IMR-90 (cell line): Measurements from ENCODE around the gene API5. TPM values are rescaled to one million over a fixed set of nuclear protein-coding genes. Genes with fewer than 3 reads are reported as not detected.

Experiments
- ATAC-seq: fragments of 200-7000 bp; cut with Tn5 transposase; 2 replicates; pipeline ENCODE4 v1.9.1; 2020; ENCODE audit warnings: low read depth, mild to moderate bottlenecking, moderate library complexity
- BruUV-seq: library from RNA; stranded (reverse); fragments of 400-500 nt; replicated peaks from 2 replicates; lab custom pipeline; 2021; lab: Mats Ljungman, UMichigan
- CTCF ChIA-PET: fragments of 300-600 bp; formaldehyde crosslinking; extraction: SDS; loops from one replicate; lab custom pipeline; 2021; ENCODE audit warnings: antibody characterized with exemption; lab: Yijun Ruan, JAX
- POLR2A ChIA-PET: fragments of 300-600 bp; sonication (Branson Sonifier 250); formaldehyde crosslinking; loops from one replicate; lab custom pipeline; 2022; ENCODE audit warnings: antibody characterized with exemption; ENCODE audit not compliant: unreplicated experiment; lab: Charles Lee
- DNase-seq: peaks from one replicate; pipeline ENCODE4 v3.0.0; 2013
- H2AFZ ChIP-seq: replicated peaks from 2 replicates; pipeline ENCODE3; 2013; ENCODE audit warnings: low read length, mild to moderate bottlenecking; ENCODE audit not compliant: poor library complexity
- H2AK5ac ChIP-seq: 2 replicates; pipeline ENCODE4 v1.6.1; 2013; ENCODE audit warnings: low read depth, low read length, inconsistent platforms
- H2AK9ac ChIP-seq: replicated peaks from 2 replicates; pipeline ENCODE3; 2013; ENCODE audit warnings: mild to moderate bottlenecking, low read depth, low read length, moderate library complexity; ENCODE audit not compliant: poor library complexity
- H2BK120ac ChIP-seq: 2 replicates; pipeline ENCODE4 v1.6.1; 2013; ENCODE audit warnings: low read depth, low read length, inconsistent platforms
- H2BK15ac ChIP-seq: 3 replicates; pipeline ENCODE4 v1.6.1; 2013; ENCODE audit warnings: low read depth, low read length, inconsistent platforms
- H2BK20ac ChIP-seq: 2 replicates; pipeline ENCODE4 v1.6.1; 2013; ENCODE audit warnings: low read depth, mild to moderate bottlenecking, inconsistent platforms, low read length, moderate library complexity
- H2BK5ac ChIP-seq: 2 replicates; pipeline ENCODE4 v1.6.1; 2013; ENCODE audit warnings: mild to moderate bottlenecking, low read depth, low read length, inconsistent platforms; ENCODE audit not compliant: poor library complexity, severe bottlenecking
- H3K14ac ChIP-seq: replicated peaks from 2 replicates; pipeline ENCODE4 v1.6.1; 2013; ENCODE audit warnings: low read depth, low read length, inconsistent platforms
- H3K18ac ChIP-seq: 2 replicates; pipeline ENCODE4 v1.6.1; 2013; ENCODE audit warnings: low read depth, low read length, control low read depth
- H3K23ac ChIP-seq: 2 replicates; pipeline ENCODE4 v1.6.1; 2013; ENCODE audit warnings: low read depth, low read length, inconsistent platforms
- H3K27ac ChIP-seq: 2 replicates; pipeline ENCODE4 v1.5.1; 2013; ENCODE audit warnings: mild to moderate bottlenecking, control low read depth, low read length; ENCODE audit not compliant: insufficient read depth
- H3K27me3 ChIP-seq: 2 replicates; pipeline ENCODE4 v1.6.1; 2013; ENCODE audit warnings: low read length; ENCODE audit not compliant: control insufficient read depth, insufficient read depth
- H3K36me3 ChIP-seq: 2 replicates; pipeline ENCODE4 v1.6.1; 2013; ENCODE audit warnings: low read length, mixed read lengths; ENCODE audit not compliant: control insufficient read depth, insufficient read depth
- H3K4ac ChIP-seq: 2 replicates; pipeline ENCODE4 v1.6.1; 2013; ENCODE audit warnings: low read depth, low read length, inconsistent platforms
- H3K4me1 ChIP-seq: 2 replicates; pipeline ENCODE4 v1.6.1; 2013; ENCODE audit warnings: low read length, mixed read lengths; ENCODE audit not compliant: control insufficient read depth, insufficient read depth
- H3K4me2 ChIP-seq: 2 replicates; pipeline ENCODE4 v1.6.1; 2013; ENCODE audit warnings: low read depth, mild to moderate bottlenecking, control low read depth, low read length, moderate library complexity
- H3K4me3 ChIP-seq: 2 replicates; pipeline ENCODE4 v1.5.1; 2013; ENCODE audit warnings: low read depth, mild to moderate bottlenecking, control low read depth, low read length, moderate library complexity; ENCODE audit not compliant: insufficient read depth
- H3K56ac ChIP-seq: 2 replicates; pipeline ENCODE4 v1.6.1; 2013; ENCODE audit warnings: low read length, inconsistent platforms; ENCODE audit not compliant: insufficient read depth; ENCODE audit errors: extremely low read depth
- H3K79me1 ChIP-seq, 2 experiments: 2 replicates each; pipeline ENCODE4 v1.6.1; 2013; ENCODE audit warnings: low read length in 2 of 2, inconsistent platforms in 1 of 2, low read depth in 1 of 2
- H3K9ac ChIP-seq: 2 replicates; pipeline ENCODE4 v1.6.1; 2013; ENCODE audit warnings: low read depth, low read length, control low read depth
- H3K9me1 ChIP-seq: 2 replicates; pipeline ENCODE4 v1.6.1; 2013; ENCODE audit warnings: low read length, inconsistent platforms; ENCODE audit not compliant: insufficient read depth
- H3K9me3 ChIP-seq: 2 replicates; pipeline ENCODE4 v1.6.1; 2013; ENCODE audit warnings: low read length; ENCODE audit not compliant: control insufficient read depth, insufficient read depth
- H4K20me1 ChIP-seq: 2 replicates; pipeline ENCODE4 v1.6.1; 2013; ENCODE audit warnings: low read length, inconsistent platforms; ENCODE audit not compliant: insufficient read depth
- H4K5ac ChIP-seq: 2 replicates; pipeline ENCODE4 v1.6.1; 2013; ENCODE audit warnings: mild to moderate bottlenecking, low read depth, low read length, control low read depth
- H4K8ac ChIP-seq, 2 experiments: 2 replicates each; pipeline ENCODE4 v1.6.1; 2013; ENCODE audit warnings: low read depth in 2 of 2, low read length in 2 of 2, control low read depth in 1 of 2, inconsistent platforms in 1 of 2
- H4K91ac ChIP-seq: 2 replicates; pipeline ENCODE4 v1.6.1; 2013; ENCODE audit warnings: low read depth, low read length, inconsistent platforms; ENCODE audit not compliant: insufficient read depth
- BHLHE40 ChIP-seq: fragments of 150-350 bp; IDR thresholded peaks from 2 replicates; pipeline ENCODE4 v1.6.1; 2016; ENCODE audit warnings: mild to moderate bottlenecking, low read depth, low read length
- CEBPB ChIP-seq: IDR thresholded peaks from 2 replicates; pipeline ENCODE4 v1.6.1; 2012; ENCODE audit warnings: low read depth, low read length, improper control_type of control experiment
- CHD1 ChIP-seq: IDR thresholded peaks from 2 replicates; pipeline ENCODE4 v1.6.1; 2012; ENCODE audit warnings: low read depth, low read length, improper control_type of control experiment
- CTCF ChIP-seq: conservative IDR thresholded peaks from 2 replicates; pipeline ENCODE4 v1.5.1; 2012; ENCODE audit warnings: mild to moderate bottlenecking, low read depth, low read length, improper control_type of control experiment
- ELK1 ChIP-seq: fragments of 150-350 bp; IDR thresholded peaks from 2 replicates; pipeline ENCODE4 v1.6.1; 2016; ENCODE audit warnings: low read depth, mild to moderate bottlenecking, low read length, moderate library complexity, borderline replicate concordance
- FOS ChIP-seq: fragments of 150-350 bp; IDR thresholded peaks from 2 replicates; pipeline ENCODE4 v1.6.1; 2016; ENCODE audit warnings: low read depth, low read length
- MAFK ChIP-seq: IDR thresholded peaks from 2 replicates; pipeline ENCODE4 v1.6.1; 2012; ENCODE audit warnings: low read depth, low read length, improper control_type of control experiment
- MAZ ChIP-seq: IDR thresholded peaks from 2 replicates; pipeline ENCODE4 v1.6.1; 2012; ENCODE audit warnings: low read depth, mild to moderate bottlenecking, low read length, improper control_type of control experiment, moderate library complexity, borderline replicate concordance
- MXI1 ChIP-seq: IDR thresholded peaks from 2 replicates; pipeline ENCODE4 v1.6.1; 2012; ENCODE audit warnings: low read depth, mild to moderate bottlenecking, low read length, moderate library complexity, borderline replicate concordance
- NFE2L2 ChIP-seq: fragments of 150-350 bp; IDR thresholded peaks from 2 replicates; pipeline ENCODE4 v1.6.1; 2016; ENCODE audit warnings: low read depth, mild to moderate bottlenecking, low read length
- POLR2A ChIP-seq: IDR thresholded peaks from 2 replicates; pipeline ENCODE4 v1.6.1; 2012; ENCODE audit warnings: mild to moderate bottlenecking, low read depth, low read length
- RAD21 ChIP-seq: IDR thresholded peaks from 2 replicates; pipeline ENCODE4 v1.6.1; 2012; ENCODE audit warnings: low read length, improper control_type of control experiment
- RCOR1 ChIP-seq: IDR thresholded peaks from 2 replicates; pipeline ENCODE4 v1.6.1; 2012; ENCODE audit warnings: mild to moderate bottlenecking, low read length, improper control_type of control experiment; ENCODE audit not compliant: insufficient replicate concordance
- RFX5 ChIP-seq: IDR thresholded peaks from 2 replicates; pipeline ENCODE4 v1.8.0; 2012; ENCODE audit warnings: low read depth, mild to moderate bottlenecking, low read length, moderate library complexity
- SMC3 ChIP-seq: fragments of 150-350 bp; IDR thresholded peaks from 2 replicates; pipeline ENCODE4 v1.6.1; 2016; ENCODE audit warnings: low read depth, mild to moderate bottlenecking, antibody characterized with exemption, low read length, moderate library complexity
- USF2 ChIP-seq: fragments of 150-350 bp; IDR thresholded peaks from 2 replicates; pipeline ENCODE4 v1.6.1; 2017; ENCODE audit warnings: mild to moderate bottlenecking, antibody characterized with exemption, low read length, low read depth
- WGBS, 2 experiments: methylation state at CpG; one replicate each; pipeline versions ENCODE4 v1.1.5 to v1.1.7; 2013; ENCODE audit warnings: missing lambda C conversion rate in 2 of 2; ENCODE audit not compliant: insufficient read length in 1 of 2; ENCODE audit errors: extremely low coverage in 2 of 2; 5-methylcytosine and 5-hydroxymethylcytosine counted together
- dilution Hi-C: fragments of 300-500 bp; cut with HindIII; formaldehyde crosslinking; loops from one replicate; pipeline ENCODE4 v1.14.3; 2018; ENCODE audit warnings: low sequenced_read_pairs; ENCODE audit not compliant: unreplicated experiment
- in situ Hi-C: fragments of 300-500 bp; cut with MboI; formaldehyde crosslinking; loops from 3 replicates; pipeline ENCODE4 v1.14.3; 2019; ENCODE audit warnings: low sequenced_read_pairs, inconsistent platforms, mixed read lengths
- intact Hi-C: fragments of 100-400 bp; cut with micrococcal nuclease; formaldehyde crosslinking; loops from 2 replicates; pipeline ENCODE4 v1.10.0; 2022
- polyA plus RNA-seq, 3 experiments: library from polyadenylated mRNA; depleted of rRNA; stranded (reverse); fragments of >200 nt; gene quantifications; 2 replicates each; pipeline ENCODE4 v1.2.3, GENCODE V29; 2012; ENCODE audit warnings: low replicate concordance in 1 of 3
- total RNA-seq: library from RNA; depleted of rRNA; stranded (reverse); fragments of >200 nt; gene quantifications from 2 replicates; pipeline ENCODE4 v1.2.3, GENCODE V29; 2012

Gene API5
- total and polyA plus RNA-seq, 2 of the 4 experiments (the other 2 are of a cell fraction): 44.9 to 59.9 TPM

- no peak for TF ChIP-seq CHD1
- TF ChIP-seq RFX5: no peak
- no peak for TF ChIP-seq RCOR1
- no peak for TF ChIP-seq FOS
- TF ChIP-seq MAFK: no peak
- TF ChIP-seq MXI1: no peak
- no peak for TF ChIP-seq MAZ
- TF ChIP-seq NFE2L2: no peak
- no peak for TF ChIP-seq POLR2A
- no peak for TF ChIP-seq ELK1
- TF ChIP-seq SMC3: no peak
- TF ChIP-seq USF2: no peak
- no peak for TF ChIP-seq CEBPB
- TF ChIP-seq BHLHE40: no peak
- no peak for TF ChIP-seq CTCF
- no peak for TF ChIP-seq RAD21
- Histone ChIP-seq H4K8ac (no peak overlapping the region), H2BK20ac (no peak overlapping the region), H2BK120ac (no peak overlapping the region), H3K4me2 (peak overlapping the region; percentile 46), H3K4ac (no peak overlapping the region), H3K4me3 (no peak overlapping the region), H3K9ac (no peak overlapping the region), H4K5ac (no peak overlapping the region), H3K23ac (no peak overlapping the region), H3K4me1 (peaks cover 5% of the 10 kb centered on the region), H4K20me1 (peaks cover 45% of the 10 kb centered on the region), H3K9me3 (no peaks in the 10 kb centered on the region), H2BK5ac (no peak overlapping the region), H3K9me1 (peaks cover 2% of the 10 kb centered on the region; the same call in 1 of the 2 replicates), H2AK5ac (no peak overlapping the region), H3K27me3 (no peaks in the 10 kb centered on the region), H2BK15ac (no peak overlapping the region; the same call in 2 of the 3 replicates), H4K91ac (no peak overlapping the region), H3K18ac (no peak overlapping the region), H2AK9ac (no peak overlapping the region), H3K14ac (no peak overlapping the region), H2AFZ (no peak overlapping the region), H3K56ac (no peak overlapping the region), H3K27ac (no peak overlapping the region), H3K79me1 (peaks cover 13 to 44% of the 10 kb centered on the region in 2 experiments), H3K36me3 (peaks cover 15% of the 10 kb centered on the region)
- ATAC-seq: no peak
- in situ Hi-C loops (no loop called here), dilution Hi-C loops (no loop called here), intact Hi-C loops (no loop called here)
- POLR2A ChIA-PET: no interaction called here
- CTCF ChIA-PET: no interaction called here
- WGBS, 2 experiments: 100% methylated on average over 2 of the region's 6 CpGs; no CpG with 5 or more reads in 1 of the 2 experiments
- no TSS peak for BruUV-seq
- peak; percentile 13 for DNase-seq
These were observed 4.7 kb downstream of the API5 start for GRCh38 chr11:43316451-43316850.
